PC-9 (cell line): ENCODE results near the gene SLC18A2. TPM values are rescaled to one million over a fixed set of nuclear protein-coding genes. Genes with fewer than 3 reads are reported as not detected.

Source experiments
- BruUV-seq: library from RNA; stranded (reverse); fragments of 400-500 nt; replicated peaks from 2 replicates; lab custom pipeline; 2021; lab: Mats Ljungman, UMichigan
- CTCF ChIA-PET: fragments of 300-600 bp; sonication (Branson Sonifier 250); formaldehyde crosslinking; loops from one replicate; lab custom pipeline; 2022; ENCODE audit warnings: antibody characterized with exemption; lab: Charles Lee
- POLR2A ChIA-PET: fragments of 300-600 bp; sonication (Branson Sonifier 250); formaldehyde crosslinking; loops from one replicate; lab custom pipeline; 2022; ENCODE audit warnings: antibody characterized with exemption; ENCODE audit not compliant: unreplicated experiment; lab: Charles Lee
- DNase-seq, 2 experiments: peaks; one replicate each; pipeline versions ENCODE4 v3.0.0 to v3.0.0-alpha.2; 2015 to 2022; ENCODE audit warnings: mixed read lengths in 1 of 2
- H2AFZ ChIP-seq: fragments of 200-600 bp; sonication (generic); 2 replicates; pipeline ENCODE4 v1.8.1; 2017; ENCODE audit warnings: antibody characterized with exemption
- H3F3A ChIP-seq: fragments of 200-600 bp; sonication (generic); 2 replicates; pipeline ENCODE4 v1.8.1; 2017; ENCODE audit warnings: antibody characterized with exemption, mild to moderate bottlenecking, low read depth; ENCODE audit not compliant: insufficient read depth
- H3K27ac ChIP-seq: fragments of 200-600 bp; sonication (generic); 2 replicates; pipeline ENCODE4 v1.6.1; 2016; ENCODE audit warnings: mixed run types
- H3K27me3 ChIP-seq: fragments of 200-600 bp; sonication (generic); 2 replicates; pipeline ENCODE4 v1.6.1; 2016; ENCODE audit warnings: low read depth, mixed run types; ENCODE audit not compliant: insufficient read depth
- H3K36me3 ChIP-seq: fragments of 200-600 bp; sonication (generic); 2 replicates; pipeline ENCODE4 v1.6.1; 2016; ENCODE audit warnings: low read depth, mixed run types
- H3K4me1 ChIP-seq: fragments of 200-600 bp; sonication (generic); replicated peaks from 2 replicates; pipeline ENCODE4 v1.6.1; 2016; ENCODE audit warnings: mixed run types; ENCODE audit not compliant: insufficient read depth
- H3K4me2 ChIP-seq: fragments of 200-600 bp; sonication (generic); 2 replicates; pipeline ENCODE4 v1.6.1; 2017; ENCODE audit warnings: mixed run types
- H3K4me3 ChIP-seq: fragments of 200-600 bp; sonication (generic); 2 replicates; pipeline ENCODE4 v1.6.1; 2016; ENCODE audit warnings: mixed run types
- H3K79me2 ChIP-seq: fragments of 200-600 bp; sonication (generic); 2 replicates; pipeline ENCODE4 v1.6.1; 2017; ENCODE audit warnings: low read depth, mixed run types
- H3K9me2 ChIP-seq: fragments of 200-600 bp; sonication (generic); 2 replicates; pipeline ENCODE4 v1.8.1; 2017; ENCODE audit warnings: mild to moderate bottlenecking; ENCODE audit not compliant: insufficient read depth
- H3K9me3 ChIP-seq: fragments of 200-600 bp; sonication (generic); 2 replicates; pipeline ENCODE4 v1.8.1; 2016; ENCODE audit warnings: low read depth; ENCODE audit not compliant: insufficient read depth
- H4K20me1 ChIP-seq: fragments of 200-600 bp; sonication (generic); 2 replicates; pipeline ENCODE4 v1.8.1; 2017; ENCODE audit not compliant: insufficient read depth
- CTCF ChIP-seq: fragments of 200-600 bp; sonication (generic); conservative IDR thresholded peaks from 2 replicates; pipeline ENCODE4 v1.6.1; 2017; ENCODE audit warnings: mixed run types, antibody characterized with exemption, mild to moderate bottlenecking, moderate library complexity
- EZH2 ChIP-seq: fragments of 200-600 bp; sonication (generic); IDR thresholded peaks from 2 replicates; pipeline ENCODE4 v1.8.0; 2017; ENCODE audit warnings: antibody characterized with exemption, low read depth
- intact Hi-C: fragments of 100-400 bp; cut with micrococcal nuclease; formaldehyde crosslinking; loops from one replicate; pipeline ENCODE4 v1.10.0; 2022; ENCODE audit not compliant: unreplicated experiment
- total RNA-seq: library from RNA; stranded (reverse); gene quantifications from 2 replicates; pipeline ENCODE4 v1.2.3, GENCODE V29; 2021

The SLC18A2 gene
- total RNA-seq, 1 experiment from 2014 or later: not detected

GRCh38 chr10:117223693-117224430, 17.1 kb upstream of the SLC18A2 start:
- intact Hi-C loops: no loop called here
- H3K9me2 ChIP-seq: no peaks in the 10 kb centered on the region
- POLR2A ChIA-PET: no interaction called here
- no peaks in the 10 kb centered on the region for H3K9me3 ChIP-seq
- no peak overlapping the region for H3K4me3 ChIP-seq
- H2AFZ ChIP-seq: no peak overlapping the region
- no peak for DNase-seq
- no peaks in the 10 kb centered on the region for H3K79me2 ChIP-seq
- peaks cover 4% of the 10 kb centered on the region; the same call in 1 of the 2 replicates for H3F3A ChIP-seq
- 0 out of 2 replicates have a peak, but pooled peaks cover under 1% of the 10 kb centered on the region for H3K27me3 ChIP-seq
- H4K20me1 ChIP-seq: no peaks in the 10 kb centered on the region
- H3K4me1 ChIP-seq: peaks cover 7% of the 10 kb centered on the region; the same call in 1 of the 2 replicates
- H3K4me2 ChIP-seq: no peak overlapping the region
- CTCF ChIA-PET: no interaction called here
- no peaks in the 10 kb centered on the region for H3K36me3 ChIP-seq
- BruUV-seq: no TSS peak
- TF ChIP-seq EZH2: no peak
- no peak for TF ChIP-seq CTCF
- H3K27ac ChIP-seq: no peak overlapping the region

DNA sequence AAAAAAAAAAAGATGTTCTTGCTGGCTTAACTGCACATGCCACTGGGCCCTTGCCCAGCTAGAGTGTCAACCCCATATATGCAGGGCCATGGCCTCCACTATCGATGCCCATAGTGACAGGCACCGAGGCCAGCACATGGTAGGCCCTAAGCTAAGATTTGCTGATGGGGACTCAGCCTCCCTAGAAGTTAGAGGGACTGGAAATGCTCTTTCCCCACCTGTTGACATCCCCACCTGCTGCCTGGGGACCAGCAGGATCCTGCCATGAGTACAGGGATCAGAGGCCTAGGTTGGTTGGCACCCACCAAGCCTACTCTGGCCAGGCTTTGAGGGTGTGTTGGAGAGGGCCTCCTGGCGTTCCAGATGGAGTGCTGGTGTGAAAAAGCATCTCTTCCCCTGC, 16.0 kb upstream of the SLC18A2 start:
- H3K4me2 ChIP-seq: no peak overlapping the region
- H2AFZ ChIP-seq: no peak overlapping the region
- peaks cover 7% of the 10 kb centered on the region; the same call in 1 of the 2 replicates for H3K4me1 ChIP-seq
- POLR2A ChIA-PET: no interaction called here
- H3K4me3 ChIP-seq: no peak overlapping the region
- no peaks in the 10 kb centered on the region for H3K9me3 ChIP-seq
- H3K79me2 ChIP-seq: no peaks in the 10 kb centered on the region
- no peak for DNase-seq
- no TSS peak for BruUV-seq
- no peaks in the 10 kb centered on the region for H3K36me3 ChIP-seq
- no peaks in the 10 kb centered on the region for H4K20me1 ChIP-seq
- H3K27ac ChIP-seq: no peak overlapping the region
- H3K9me2 ChIP-seq: no peaks in the 10 kb centered on the region
- intact Hi-C loops: no loop called here
- H3F3A ChIP-seq: peaks cover 4% of the 10 kb centered on the region; the same call in 1 of the 2 replicates
- peaks cover 11% of the 10 kb centered on the region; the same call in 1 of the 2 replicates for H3K27me3 ChIP-seq
- TF ChIP-seq CTCF (no peak), EZH2 (no peak)
- CTCF ChIA-PET: no interaction called here

GRCh38 chr10:117226813-117227451, 14.0 kb upstream of the SLC18A2 start:
- no peaks in the 10 kb centered on the region for H4K20me1 ChIP-seq
- TF ChIP-seq CTCF: peak; percentile 37
- TF ChIP-seq EZH2: no peak
- H3K9me3 ChIP-seq: no peaks in the 10 kb centered on the region
- CTCF ChIA-PET: interaction anchor here (0.7 kb wide), 1 partner anchor 215 kb away, joined by 3 read pairs; no protein-coding TSS in a partner anchor
- no peaks in the 10 kb centered on the region for H3K79me2 ChIP-seq
- H3K36me3 ChIP-seq: no peaks in the 10 kb centered on the region
- no peak overlapping the region for H3K4me2 ChIP-seq
- intact Hi-C loops: no loop called here
- no peak overlapping the region for H2AFZ ChIP-seq
- no peaks in the 10 kb centered on the region for H3K9me2 ChIP-seq
- POLR2A ChIA-PET: no interaction called here
- no peak for DNase-seq
- BruUV-seq: no TSS peak
- H3K27me3 ChIP-seq: peaks cover 27% of the 10 kb centered on the region
- no peak overlapping the region for H3K27ac ChIP-seq
- H3F3A ChIP-seq: no peaks in the 10 kb centered on the region
- no peak overlapping the region for H3K4me3 ChIP-seq
- no peaks in the 10 kb centered on the region for H3K4me1 ChIP-seq
